ENCODE data around the gene WBP2NL. TPM values are rescaled to one million over a fixed set of nuclear protein-coding genes. Genes with fewer than 3 reads are reported as not detected.
A peak's percentile ranks its signal among the peaks of the same experiment; 100 is the strongest.

The WBP2NL gene
- total and polyA plus RNA-seq, 5 donors from 2014 or later = 0.46 to 2.9 (median 0.73) TPM

- no peak overlapping the region for H3K4me3 Mint-ChIP-seq
- H3K36me3 ChIP-seq (ENCODE audit: control insufficient read depth, insufficient read depth, low read length) = no peaks in the 10 kb centered on the region
- ATAC-seq (ENCODE audit: low read depth in 2 of 2) = no peak
- peaks cover 21% of the 10 kb centered on the region for H3K27me3 Mint-ChIP-seq
- peaks cover 0 to 9% (median 4%) of the 10 kb centered on the region in 4 donors for H3K4me1 Mint-ChIP-seq
- H3K27me3 ChIP-seq (ENCODE audit: control insufficient read depth, insufficient read depth, low read length) = no peaks in the 10 kb centered on the region
- no peaks in the 10 kb centered on the region for H3K9me3 Mint-ChIP-seq
- no peak overlapping the region for H3K27ac Mint-ChIP-seq
- H3K4me3 ChIP-seq (ENCODE audit: low read depth, low read length) = no peak overlapping the region
- H3K9me3 ChIP-seq (ENCODE audit: control insufficient read depth in 2 of 2, low read length in 2 of 2) = no peaks in the 10 kb centered on the region
- DNase-seq = no peak
- no peak overlapping the region for H3K27ac ChIP-seq (ENCODE audit: insufficient read depth, low read length, poor library complexity, severe bottlenecking)
- no peaks in the 10 kb centered on the region for H3K4me1 ChIP-seq (ENCODE audit: control insufficient read depth, insufficient read depth, low read length, poor library complexity, severe bottlenecking)
- H3K36me3 Mint-ChIP-seq = no peaks in the 10 kb centered on the region
These were observed 35.0 kb upstream of the WBP2NL start for GRCh38 chr22:41963453-41964111.

- no peaks in the 10 kb centered on the region for H3K9me3 ChIP-seq (ENCODE audit: control insufficient read depth in 2 of 2, low read length in 2 of 2)
- no peak for ATAC-seq (ENCODE audit: low read depth in 2 of 2)
- peaks cover 25% of the 10 kb centered on the region for H3K27me3 Mint-ChIP-seq
- no peaks in the 10 kb centered on the region for H3K4me1 ChIP-seq (ENCODE audit: control insufficient read depth, insufficient read depth, low read length, poor library complexity, severe bottlenecking)
- no peak for DNase-seq
- H3K4me3 ChIP-seq (ENCODE audit: low read depth, low read length) = no peak overlapping the region
- no peak overlapping the region for H3K27ac Mint-ChIP-seq
- H3K4me3 Mint-ChIP-seq = no peak overlapping the region
- H3K9me3 Mint-ChIP-seq = no peaks in the 10 kb centered on the region
- H3K27me3 ChIP-seq (ENCODE audit: control insufficient read depth, insufficient read depth, low read length) = no peaks in the 10 kb centered on the region
- H3K36me3 Mint-ChIP-seq = no peaks in the 10 kb centered on the region
- H3K4me1 Mint-ChIP-seq = peaks cover 0 to 9% (median 4%) of the 10 kb centered on the region in 4 donors
- H3K27ac ChIP-seq (ENCODE audit: insufficient read depth, low read length, poor library complexity, severe bottlenecking) = no peak overlapping the region
- no peaks in the 10 kb centered on the region for H3K36me3 ChIP-seq (ENCODE audit: control insufficient read depth, insufficient read depth, low read length)
These were observed 34.5 kb upstream of the WBP2NL start for GRCh38 chr22:41964112-41964491.

- no peaks in the 10 kb centered on the region for H3K36me3 Mint-ChIP-seq
- Histone ChIP-seq H3K4me1 (ENCODE audit: control insufficient read depth, insufficient read depth, low read length, poor library complexity, severe bottlenecking) (no peaks in the 10 kb centered on the region), H3K36me3 (ENCODE audit: control insufficient read depth, insufficient read depth, low read length) (no peaks in the 10 kb centered on the region), H3K4me3 (ENCODE audit: low read depth, low read length) (no peak overlapping the region), H3K9me3 (ENCODE audit: control insufficient read depth in 2 of 2, low read length in 2 of 2) (no peaks in the 10 kb centered on the region), H3K27me3 (ENCODE audit: control insufficient read depth, insufficient read depth, low read length) (no peaks in the 10 kb centered on the region), H3K27ac (ENCODE audit: insufficient read depth, low read length, poor library complexity, severe bottlenecking) (no peak overlapping the region)
- no peak overlapping the region for H3K4me3 Mint-ChIP-seq
- DNase-seq = no peak
- no peak for ATAC-seq (ENCODE audit: low read depth in 2 of 2)
- peaks cover 18% of the 10 kb centered on the region for H3K27me3 Mint-ChIP-seq
- H3K4me1 Mint-ChIP-seq = peaks cover 0 to 9% (median 4%) of the 10 kb centered on the region in 4 donors
- H3K9me3 Mint-ChIP-seq = no peaks in the 10 kb centered on the region
- peak overlapping the region in 1 of 3 donors; percentile 1 for H3K27ac Mint-ChIP-seq
These were observed 32.4 kb upstream of the WBP2NL start for GRCh38 chr22:41966225-41966606.

GRCh38 chr22:41966607-41967240 is 31.9 kb upstream of the WBP2NL start:
- Histone ChIP-seq H3K36me3 (ENCODE audit: control insufficient read depth, insufficient read depth, low read length) (no peaks in the 10 kb centered on the region), H3K9me3 (ENCODE audit: control insufficient read depth in 2 of 2, low read length in 2 of 2) (no peaks in the 10 kb centered on the region), H3K4me1 (ENCODE audit: control insufficient read depth, insufficient read depth, low read length, poor library complexity, severe bottlenecking) (no peaks in the 10 kb centered on the region), H3K27me3 (ENCODE audit: control insufficient read depth, insufficient read depth, low read length) (no peaks in the 10 kb centered on the region), H3K4me3 (ENCODE audit: low read depth, low read length) (no peak overlapping the region), H3K27ac (ENCODE audit: insufficient read depth, low read length, poor library complexity, severe bottlenecking) (no peak overlapping the region)
- Mint-ChIP-seq H3K36me3 (no peaks in the 10 kb centered on the region), H3K27ac (peak overlapping the region in 1 of 3 donors; percentile 1), H3K4me3 (no peak overlapping the region), H3K27me3 (peaks cover 18% of the 10 kb centered on the region), H3K4me1 (peaks cover 0 to 9% (median 4%) of the 10 kb centered on the region in 4 donors), H3K9me3 (no peaks in the 10 kb centered on the region)
- DNase-seq = peak in 2 of 3 donors; percentile 64 to 82
- ATAC-seq (ENCODE audit: low read depth in 2 of 2) = peak; percentile 72 to 73

- peaks cover 23% of the 10 kb centered on the region for H3K27me3 Mint-ChIP-seq
- H3K4me3 Mint-ChIP-seq = peak overlapping the region in 2 of 4 donors; percentile 16 to 53
- H3K27me3 ChIP-seq (ENCODE audit: control insufficient read depth, insufficient read depth, low read length) = no peaks in the 10 kb centered on the region
- ATAC-seq (ENCODE audit: low read depth in 2 of 2) (no peak), DNase-seq (no peak)
- no peak overlapping the region for H3K27ac ChIP-seq (ENCODE audit: insufficient read depth, low read length, poor library complexity, severe bottlenecking)
- H3K4me1 Mint-ChIP-seq = peaks cover 0 to 9% (median 4%) of the 10 kb centered on the region in 4 donors
- H3K4me3 ChIP-seq (ENCODE audit: low read depth, low read length) = no peak overlapping the region
- H3K4me1 ChIP-seq (ENCODE audit: control insufficient read depth, insufficient read depth, low read length, poor library complexity, severe bottlenecking) = no peaks in the 10 kb centered on the region
- no peaks in the 10 kb centered on the region for H3K9me3 Mint-ChIP-seq
- no peak overlapping the region for H3K27ac Mint-ChIP-seq
- no peaks in the 10 kb centered on the region for H3K36me3 ChIP-seq (ENCODE audit: control insufficient read depth, insufficient read depth, low read length)
- no peaks in the 10 kb centered on the region for H3K36me3 Mint-ChIP-seq
- no peaks in the 10 kb centered on the region for H3K9me3 ChIP-seq (ENCODE audit: control insufficient read depth in 2 of 2, low read length in 2 of 2)
These were observed 30.0 kb upstream of the WBP2NL start for GRCh38 chr22:41968601-41969000.

GRCh38 chr22:41969110-41969646 is 29.4 kb upstream of the WBP2NL start, which contains the start of gene SEPTIN3:
SEPTIN3 (plus strand) TSS chr22:41969443; CDS start chr22:41971493, 2,050 bp downstream.
- ATAC-seq (ENCODE audit: low read depth in 2 of 2) (no peak), DNase-seq (no peak)
- H3K27ac ChIP-seq (ENCODE audit: insufficient read depth, low read length, poor library complexity, severe bottlenecking) = no peak within 1 kb of the TSS
- Mint-ChIP-seq H3K9me3 (no peaks in the 10 kb centered on the region), H3K27ac (no peak within 1 kb of the TSS), H3K36me3 (no peaks in the 10 kb centered on the region), H3K4me1 (peaks cover 0 to 9% (median 4%) of the 10 kb centered on the region in 4 donors), H3K27me3 (peaks cover 23% of the 10 kb centered on the region), H3K4me3 (peak within 1 kb of the TSS in 2 of 4 donors; percentile 16 to 53)
- no peaks in the 10 kb centered on the region for H3K36me3 ChIP-seq (ENCODE audit: control insufficient read depth, insufficient read depth, low read length)
- H3K27me3 ChIP-seq (ENCODE audit: control insufficient read depth, insufficient read depth, low read length) = no peaks in the 10 kb centered on the region
- H3K4me3 ChIP-seq (ENCODE audit: low read depth, low read length) = no peak within 1 kb of the TSS
- H3K9me3 ChIP-seq (ENCODE audit: control insufficient read depth in 2 of 2, low read length in 2 of 2) = no peaks in the 10 kb centered on the region
- H3K4me1 ChIP-seq (ENCODE audit: control insufficient read depth, insufficient read depth, low read length, poor library complexity, severe bottlenecking) = no peaks in the 10 kb centered on the region

GRCh38 chr22:41970601-41971000 is 28.0 kb upstream of the WBP2NL start:
- Histone ChIP-seq H3K27me3 (ENCODE audit: control insufficient read depth, insufficient read depth, low read length) (peaks cover under 1% of the 10 kb centered on the region), H3K27ac (ENCODE audit: insufficient read depth, low read length, poor library complexity, severe bottlenecking) (no peak overlapping the region), H3K36me3 (ENCODE audit: control insufficient read depth, insufficient read depth, low read length) (no peaks in the 10 kb centered on the region), H3K4me3 (ENCODE audit: low read depth, low read length) (no peak overlapping the region), H3K9me3 (ENCODE audit: control insufficient read depth in 2 of 2, low read length in 2 of 2) (no peaks in the 10 kb centered on the region), H3K4me1 (ENCODE audit: control insufficient read depth, insufficient read depth, low read length, poor library complexity, severe bottlenecking) (no peaks in the 10 kb centered on the region)
- Mint-ChIP-seq H3K27me3 (peaks cover 35% of the 10 kb centered on the region), H3K27ac (peak overlapping the region in 1 of 3 donors; percentile 87), H3K36me3 (no peaks in the 10 kb centered on the region), H3K4me3 (no peak overlapping the region), H3K4me1 (peaks cover 0 to 10% (median 6%) of the 10 kb centered on the region in 4 donors), H3K9me3 (no peaks in the 10 kb centered on the region)
- DNase-seq = no peak
- no peak for ATAC-seq (ENCODE audit: low read depth in 2 of 2)
